KMS-11 (cell line): Measurements from ENCODE around the gene RYR2.

Experiments
- H2AFZ ChIP-seq: fragments of 200-600 bp; sonication (generic); 2 replicates; pipeline ENCODE4 v1.6.1; 2016; ENCODE audit warnings: antibody characterized with exemption, mixed run types, low read depth
- H3K27ac ChIP-seq: fragments of 200-600 bp; sonication (generic); 2 replicates; pipeline ENCODE4 v1.6.1; 2016; ENCODE audit warnings: mild to moderate bottlenecking, mixed run types
- H3K27me3 ChIP-seq: fragments of 200-600 bp; sonication (generic); 2 replicates; pipeline ENCODE4 v1.6.1; 2017; ENCODE audit warnings: mild to moderate bottlenecking, low read depth, mixed run types, moderate library complexity; ENCODE audit not compliant: insufficient read depth
- H3K36me3 ChIP-seq: fragments of 200-600 bp; sonication (generic); 2 replicates; pipeline ENCODE4 v1.6.1; 2017; ENCODE audit warnings: mild to moderate bottlenecking, mixed run types; ENCODE audit not compliant: insufficient read depth
- H3K4me1 ChIP-seq: fragments of 200-600 bp; sonication (generic); 2 replicates; pipeline ENCODE4 v1.6.1; 2016; ENCODE audit warnings: mild to moderate bottlenecking, low read depth, mixed run types; ENCODE audit not compliant: poor library complexity, severe bottlenecking
- H3K4me2 ChIP-seq: fragments of 200-600 bp; sonication (generic); 2 replicates; pipeline ENCODE4 v1.7.0; 2016; ENCODE audit warnings: mild to moderate bottlenecking, mixed run types
- H3K4me3 ChIP-seq: fragments of 200-600 bp; sonication (generic); IDR thresholded peaks from 2 replicates; pipeline ENCODE4 v1.6.1; 2017; ENCODE audit warnings: low read depth, low read length, mixed read lengths; ENCODE audit not compliant: insufficient read depth
- H3K79me2 ChIP-seq: fragments of 200-600 bp; sonication (generic); 2 replicates; pipeline ENCODE4 v1.6.1; 2016; ENCODE audit warnings: low read depth, mixed run types; ENCODE audit not compliant: insufficient read depth
- H3K9ac ChIP-seq: fragments of 200-600 bp; sonication (generic); 2 replicates; pipeline ENCODE4 v1.6.1; 2016; ENCODE audit warnings: mild to moderate bottlenecking, mixed run types
- H4K20me1 ChIP-seq: fragments of 200-600 bp; sonication (generic); 2 replicates; pipeline ENCODE4 v1.6.1; 2016; ENCODE audit warnings: mild to moderate bottlenecking, mixed run types; ENCODE audit not compliant: insufficient read depth
- CTCF ChIP-seq: fragments of 200-600 bp; sonication (generic); conservative IDR thresholded peaks from 2 replicates; pipeline ENCODE4 v1.6.1; 2017; ENCODE audit warnings: low read depth, mild to moderate bottlenecking, antibody characterized with exemption, low read length, moderate library complexity, mixed read lengths

The RYR2 gene

GRCh38 chr1:237187842-237188241 is 145.9 kb downstream of the RYR2 start:
- TF ChIP-seq CTCF = no peak
- Histone ChIP-seq H4K20me1 (no peaks in the 10 kb centered on the region), H3K27ac (no peak overlapping the region), H3K9ac (no peak overlapping the region), H3K4me2 (no peak overlapping the region), H3K4me3 (no peak overlapping the region), H3K36me3 (no peaks in the 10 kb centered on the region), H3K79me2 (no peaks in the 10 kb centered on the region), H3K27me3 (no peaks in the 10 kb centered on the region), H2AFZ (no peak overlapping the region), H3K4me1 (no peaks in the 10 kb centered on the region)

- no peak overlapping the region for H3K4me2 ChIP-seq
- no peak overlapping the region for H3K9ac ChIP-seq
- no peaks in the 10 kb centered on the region for H3K27me3 ChIP-seq
- H3K4me3 ChIP-seq = no peak overlapping the region
- H3K79me2 ChIP-seq = no peaks in the 10 kb centered on the region
- no peak for TF ChIP-seq CTCF
- H3K4me1 ChIP-seq = no peaks in the 10 kb centered on the region
- no peaks in the 10 kb centered on the region for H4K20me1 ChIP-seq
- H3K27ac ChIP-seq = no peak overlapping the region
- H2AFZ ChIP-seq = no peak overlapping the region
- H3K36me3 ChIP-seq = no peaks in the 10 kb centered on the region
Observed at GRCh38 chr1:237191403-237191802, 149.4 kb downstream of the RYR2 start.

- H2AFZ ChIP-seq = no peak overlapping the region
- H3K79me2 ChIP-seq = no peaks in the 10 kb centered on the region
- H3K27me3 ChIP-seq = no peaks in the 10 kb centered on the region
Observed at GRCh38 chr1:237197470-237198425, 155.8 kb downstream of the RYR2 start.

GRCh38 chr1:237199026-237199425 is 157.0 kb downstream of the RYR2 start:
- no peak overlapping the region for H2AFZ ChIP-seq
- TF ChIP-seq CTCF = no peak
- H4K20me1 ChIP-seq = no peaks in the 10 kb centered on the region
- no peak overlapping the region for H3K4me2 ChIP-seq
- no peak overlapping the region for H3K27ac ChIP-seq
- H3K9ac ChIP-seq = no peak overlapping the region
- no peaks in the 10 kb centered on the region for H3K79me2 ChIP-seq
- H3K27me3 ChIP-seq = no peaks in the 10 kb centered on the region
- H3K4me3 ChIP-seq = no peak overlapping the region
- H3K4me1 ChIP-seq = no peaks in the 10 kb centered on the region
- no peaks in the 10 kb centered on the region for H3K36me3 ChIP-seq

More at GRCh38 chr1:237197470-237198425, 155.8 kb downstream of the RYR2 start:
- no peaks in the 10 kb centered on the region for H4K20me1 ChIP-seq
- no peak overlapping the region for H3K4me3 ChIP-seq
- H3K36me3 ChIP-seq = no peaks in the 10 kb centered on the region
- no peak overlapping the region for H3K9ac ChIP-seq
- no peak for TF ChIP-seq CTCF
- H3K4me2 ChIP-seq = no peak overlapping the region
- H3K27ac ChIP-seq = no peak overlapping the region
- no peaks in the 10 kb centered on the region for H3K4me1 ChIP-seq
